Measurements from ENCODE around the gene TARP.

The TARP gene

GRCh38 chr7:38229386-38229785, 44.0 kb downstream of the TARP start:
- Mint-ChIP-seq H3K27me3 (ENCODE audit: low read depth) (no peaks in the 10 kb centered on the region), H3K4me1 (no peaks in the 10 kb centered on the region), H3K36me3 (ENCODE audit: low read depth) (peaks cover 14% of the 10 kb centered on the region), H3K27ac (ENCODE audit: unreplicated experiment) (no peak overlapping the region), H3K4me3 (no peak overlapping the region), H3K9me3 (no peaks in the 10 kb centered on the region)
- TF ChIP-seq CTCF (conservative IDR thresholded peaks at IDR 0.05) = no peak
- DNase-seq (ENCODE audit: low read depth, low spot score) = no peak

- Mint-ChIP-seq H3K27me3 (ENCODE audit: low read depth) (no peaks in the 10 kb centered on the region), H3K4me1 (no peaks in the 10 kb centered on the region), H3K27ac (ENCODE audit: unreplicated experiment) (no peak overlapping the region), H3K9me3 (no peaks in the 10 kb centered on the region), H3K4me3 (no peak overlapping the region), H3K36me3 (ENCODE audit: low read depth) (peaks cover 21% of the 10 kb centered on the region)
- DNase-seq (ENCODE audit: low read depth, low spot score) = no peak
- TF ChIP-seq CTCF (conservative IDR thresholded peaks at IDR 0.05) = no peak
Measured at GRCh38 chr7:38224392-38224791, 49.0 kb downstream of the TARP start.

- no peak for TF ChIP-seq CTCF (conservative IDR thresholded peaks at IDR 0.05)
- no peaks in the 10 kb centered on the region for H3K27me3 Mint-ChIP-seq (ENCODE audit: low read depth)
- no peaks in the 10 kb centered on the region for H3K4me1 Mint-ChIP-seq
- peaks cover 21% of the 10 kb centered on the region for H3K36me3 Mint-ChIP-seq (ENCODE audit: low read depth)
- DNase-seq (ENCODE audit: low read depth, low spot score) = no peak
- H3K27ac Mint-ChIP-seq (ENCODE audit: unreplicated experiment) = no peak overlapping the region
- H3K9me3 Mint-ChIP-seq = no peaks in the 10 kb centered on the region
- H3K4me3 Mint-ChIP-seq = no peak overlapping the region
Measured at GRCh38 chr7:38223306-38223705, 50.1 kb downstream of the TARP start.

- no peaks in the 10 kb centered on the region for H3K9me3 Mint-ChIP-seq
- TF ChIP-seq CTCF (conservative IDR thresholded peaks at IDR 0.05) = peak; percentile 86
- H3K27ac Mint-ChIP-seq (ENCODE audit: unreplicated experiment) = no peak overlapping the region
- H3K4me3 Mint-ChIP-seq = no peak overlapping the region
- no peaks in the 10 kb centered on the region for H3K27me3 Mint-ChIP-seq (ENCODE audit: low read depth)
- no peaks in the 10 kb centered on the region for H3K4me1 Mint-ChIP-seq
- H3K36me3 Mint-ChIP-seq (ENCODE audit: low read depth) = peaks cover 21% of the 10 kb centered on the region
- DNase-seq (ENCODE audit: low read depth, low spot score) = no peak
Measured at GRCh38 chr7:38222481-38223096, 50.8 kb downstream of the TARP start.

- TF ChIP-seq CTCF (conservative IDR thresholded peaks at IDR 0.05) = no peak
- peaks cover 22% of the 10 kb centered on the region for H3K36me3 Mint-ChIP-seq (ENCODE audit: low read depth)
- no peak for DNase-seq (ENCODE audit: low read depth, low spot score)
- H3K9me3 Mint-ChIP-seq = no peaks in the 10 kb centered on the region
- H3K4me1 Mint-ChIP-seq = peaks cover 4% of the 10 kb centered on the region
- no peaks in the 10 kb centered on the region for H3K27me3 Mint-ChIP-seq (ENCODE audit: low read depth)
- no peak overlapping the region for H3K27ac Mint-ChIP-seq (ENCODE audit: unreplicated experiment)
- no peak overlapping the region for H3K4me3 Mint-ChIP-seq
Measured at GRCh38 chr7:38220452-38220851, 53.0 kb downstream of the TARP start.

Data from neural crest cell (in vitro differentiated cells).